ENCODE measurements around the gene EPG5. TPM values are rescaled to one million over a fixed set of nuclear protein-coding genes. Genes with fewer than 3 reads are reported as not detected.

EPG5 gene
- total RNA-seq (10 to 100 TPM; 17.7 to 18.1 TPM), polyA plus RNA-seq (4.0 TPM)

- H3K27me3 Mint-ChIP-seq = peaks cover 0 to 4% of the 10 kb centered on the region in 2 donors
- ChIA-PET CTCF (no interaction called here), POLR2A (no interaction called here)
- no peaks in the 10 kb centered on the region for H3K36me3 ChIP-seq (ENCODE audit: insufficient read depth, low read length)
- DNase-seq = peak; percentile 85 to 94 (median 89)
- H3K4me3 Mint-ChIP-seq = peak within 1 kb of the TSS; percentile 95 to 99 (median 96)
- H3K4me1 ChIP-seq (ENCODE audit: insufficient read depth, low read length) = peaks cover 31% of the 10 kb centered on the region
- H3K4me1 Mint-ChIP-seq = peaks cover 38 to 53% (median 49%) of the 10 kb centered on the region in 3 donors
- H3K27ac Mint-ChIP-seq = peak within 1 kb of the TSS; percentile 80 to 98 (median 94)
- peak within 1 kb of the TSS; percentile 28 for H3K27ac ChIP-seq (ENCODE audit: low read depth, low read length)
- no peaks in the 10 kb centered on the region for H3K9me3 Mint-ChIP-seq
- H3K4me3 ChIP-seq (ENCODE audit: low read length) = peak within 1 kb of the TSS; percentile 90
- H3K36me3 Mint-ChIP-seq = peaks cover 0 to 31% (median 7%) of the 10 kb centered on the region in 3 donors
- no peaks in the 10 kb centered on the region for H3K27me3 ChIP-seq (ENCODE audit: insufficient read depth, low read length, poor library complexity, severe bottlenecking)
- no peaks in the 10 kb centered on the region for H3K9me3 ChIP-seq (ENCODE audit: low read length)
Observed at GRCh38 chr18:45967007-45967706, at the start of gene EPG5. EPG5 (minus strand) TSS chr18:45967329; CDS start chr18:45967239, 90 bp downstream.

DNA sequence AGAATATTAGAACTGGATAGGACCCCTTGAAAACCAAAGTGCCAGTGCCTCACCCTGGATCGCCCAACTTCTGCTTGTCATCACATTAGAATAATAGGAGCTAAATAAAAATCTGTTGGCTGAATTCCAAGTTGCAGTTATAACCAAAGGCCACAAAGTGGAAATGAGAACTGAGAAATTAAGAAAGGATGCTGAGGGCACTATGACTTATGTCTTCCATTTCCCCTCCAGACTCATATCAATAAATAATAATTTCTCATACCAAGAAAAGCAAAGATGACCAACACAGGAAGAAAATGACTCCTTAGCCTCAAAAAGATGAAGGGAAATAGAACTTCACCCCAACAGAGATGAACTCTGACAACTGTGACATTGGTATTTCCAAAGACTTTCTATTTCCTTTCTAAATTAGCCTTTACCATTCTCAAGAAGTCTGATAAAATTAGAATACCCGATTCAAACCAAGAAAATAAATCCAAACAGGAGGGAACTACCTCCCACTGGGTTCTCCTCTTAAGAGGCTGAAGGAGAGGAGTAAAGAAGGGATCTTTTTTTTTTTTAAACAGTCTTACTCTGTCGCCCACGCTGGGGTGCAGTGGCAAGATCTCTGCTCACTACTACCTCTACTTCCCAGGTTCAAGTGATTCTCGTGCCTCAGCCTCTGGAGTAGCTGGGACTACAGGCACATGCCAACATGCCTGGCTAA, 46.5 kb upstream of the EPG5 start:
- Mint-ChIP-seq H3K4me1 (peaks cover 2 to 6% (median 5%) of the 10 kb centered on the region in 3 donors), H3K4me3 (no peak overlapping the region), H3K27me3 (no peaks in the 10 kb centered on the region), H3K27ac (peak overlapping the region in 1 of 8 donors; percentile 4), H3K36me3 (peaks cover 9 to 23% (median 22%) of the 10 kb centered on the region in 3 donors), H3K9me3 (no peaks in the 10 kb centered on the region)
- Histone ChIP-seq H3K9me3 (ENCODE audit: low read length) (no peaks in the 10 kb centered on the region), H3K36me3 (ENCODE audit: insufficient read depth, low read length) (no peaks in the 10 kb centered on the region), H3K27me3 (ENCODE audit: insufficient read depth, low read length, poor library complexity, severe bottlenecking) (no peaks in the 10 kb centered on the region), H3K4me1 (ENCODE audit: insufficient read depth, low read length) (no peaks in the 10 kb centered on the region), H3K27ac (ENCODE audit: low read depth, low read length) (no peak overlapping the region), H3K4me3 (ENCODE audit: low read length) (no peak overlapping the region)
- ChIA-PET CTCF (no interaction called here), POLR2A (no interaction called here)
- DNase-seq = no peak

DNA sequence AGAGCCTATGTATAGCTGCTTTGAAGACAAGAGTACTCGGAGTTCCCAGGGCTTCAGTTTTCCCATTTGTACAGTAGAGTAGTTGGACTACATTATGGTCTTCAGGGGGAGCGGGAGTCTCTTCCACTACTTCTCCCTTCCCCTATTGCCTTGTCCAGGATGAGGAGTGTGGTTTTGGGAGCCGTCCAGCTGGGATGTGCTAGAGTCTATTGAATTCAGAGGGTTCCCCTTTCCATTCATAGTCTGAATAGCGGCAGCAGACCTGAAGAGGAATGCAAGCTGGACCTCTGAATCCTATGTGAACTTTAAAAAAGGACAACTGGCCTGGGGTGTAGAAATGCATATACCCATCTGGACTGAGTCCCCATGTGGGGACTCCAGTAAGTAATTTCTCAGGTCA, 43.5 kb upstream of the EPG5 start:
- Histone ChIP-seq H3K4me3 (ENCODE audit: low read length) (no peak overlapping the region), H3K4me1 (ENCODE audit: insufficient read depth, low read length) (no peaks in the 10 kb centered on the region), H3K27ac (ENCODE audit: low read depth, low read length) (no peak overlapping the region), H3K9me3 (ENCODE audit: low read length) (no peaks in the 10 kb centered on the region), H3K27me3 (ENCODE audit: insufficient read depth, low read length, poor library complexity, severe bottlenecking) (no peaks in the 10 kb centered on the region), H3K36me3 (ENCODE audit: insufficient read depth, low read length) (no peaks in the 10 kb centered on the region)
- no peaks in the 10 kb centered on the region for H3K9me3 Mint-ChIP-seq
- POLR2A ChIA-PET = no interaction called here
- H3K4me1 Mint-ChIP-seq = peaks cover 2 to 6% (median 5%) of the 10 kb centered on the region in 3 donors
- no peak overlapping the region for H3K4me3 Mint-ChIP-seq
- CTCF ChIA-PET = interaction anchor here (1.1 kb wide), 1 partner anchor 63 kb away, joined by 3 read pairs; no protein-coding TSS in a partner anchor
- no peak for DNase-seq
- H3K27me3 Mint-ChIP-seq = no peaks in the 10 kb centered on the region
- H3K27ac Mint-ChIP-seq = no peak overlapping the region
- peaks cover 9 to 23% (median 14%) of the 10 kb centered on the region in 3 donors for H3K36me3 Mint-ChIP-seq

- ChIA-PET CTCF (interaction anchor here (1.1 kb wide), 1 partner anchor 63 kb away, joined by 3 read pairs; no protein-coding TSS in a partner anchor), POLR2A (no interaction called here)
- H3K9me3 Mint-ChIP-seq = no peaks in the 10 kb centered on the region
- H3K27me3 Mint-ChIP-seq = no peaks in the 10 kb centered on the region
- Histone ChIP-seq H3K4me1 (ENCODE audit: insufficient read depth, low read length) (no peaks in the 10 kb centered on the region), H3K27me3 (ENCODE audit: insufficient read depth, low read length, poor library complexity, severe bottlenecking) (no peaks in the 10 kb centered on the region), H3K36me3 (ENCODE audit: insufficient read depth, low read length) (no peaks in the 10 kb centered on the region), H3K27ac (ENCODE audit: low read depth, low read length) (no peak overlapping the region), H3K4me3 (ENCODE audit: low read length) (no peak overlapping the region), H3K9me3 (ENCODE audit: low read length) (no peaks in the 10 kb centered on the region)
- no peak for DNase-seq
- peaks cover 2 to 6% (median 5%) of the 10 kb centered on the region in 3 donors for H3K4me1 Mint-ChIP-seq
- no peak overlapping the region for H3K27ac Mint-ChIP-seq
- peaks cover 9 to 22% (median 14%) of the 10 kb centered on the region in 3 donors for H3K36me3 Mint-ChIP-seq
- no peak overlapping the region for H3K4me3 Mint-ChIP-seq
Observed at GRCh38 chr18:46010050-46010449, 42.9 kb upstream of the EPG5 start.

- no peaks in the 10 kb centered on the region for H3K36me3 ChIP-seq (ENCODE audit: insufficient read depth, low read length)
- H3K36me3 Mint-ChIP-seq = peaks cover 7 to 19% (median 14%) of the 10 kb centered on the region in 3 donors
- no peaks in the 10 kb centered on the region for H3K4me1 ChIP-seq (ENCODE audit: insufficient read depth, low read length)
- no peak overlapping the region for H3K4me3 ChIP-seq (ENCODE audit: low read length)
- no peaks in the 10 kb centered on the region for H3K9me3 Mint-ChIP-seq
- ChIA-PET POLR2A (interaction anchor here (0.6 kb wide), 1 partner anchor 9 kb away, joined by 3 read pairs; no protein-coding TSS in a partner anchor), CTCF (no interaction called here)
- H3K27ac ChIP-seq (ENCODE audit: low read depth, low read length) = no peak overlapping the region
- H3K9me3 ChIP-seq (ENCODE audit: low read length) = no peaks in the 10 kb centered on the region
- peaks cover 2 to 6% (median 5%) of the 10 kb centered on the region in 3 donors for H3K4me1 Mint-ChIP-seq
- H3K27me3 Mint-ChIP-seq = no peaks in the 10 kb centered on the region
- no peaks in the 10 kb centered on the region for H3K27me3 ChIP-seq (ENCODE audit: insufficient read depth, low read length, poor library complexity, severe bottlenecking)
- no peak overlapping the region for H3K4me3 Mint-ChIP-seq
- peak overlapping the region in 1 of 8 donors; percentile 32 for H3K27ac Mint-ChIP-seq
- no peak for DNase-seq
Observed at GRCh38 chr18:46009125-46009840, 42.2 kb upstream of the EPG5 start.

DNA sequence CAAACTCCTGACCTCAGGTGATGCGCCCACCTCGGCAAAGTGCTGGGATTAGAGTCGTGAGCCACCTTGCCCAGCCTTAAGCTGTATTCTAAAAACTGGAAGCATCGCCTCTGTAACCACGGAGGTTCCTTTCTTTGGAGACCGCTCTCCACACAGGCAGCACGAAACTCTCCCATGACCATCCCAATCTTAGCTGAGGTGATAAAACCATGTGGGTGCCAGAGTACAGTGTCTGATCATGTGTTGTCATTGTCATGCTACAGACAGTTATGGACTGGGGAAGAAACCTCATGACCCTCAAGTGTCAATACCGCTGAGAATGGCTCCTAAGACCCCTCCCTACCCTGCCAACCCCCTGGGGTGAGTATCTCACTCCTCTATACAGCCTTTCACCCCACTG, 41.4 kb upstream of the EPG5 start:
- DNase-seq = no peak
- Histone ChIP-seq H3K9me3 (ENCODE audit: low read length) (no peaks in the 10 kb centered on the region), H3K36me3 (ENCODE audit: insufficient read depth, low read length) (no peaks in the 10 kb centered on the region), H3K4me1 (ENCODE audit: insufficient read depth, low read length) (no peaks in the 10 kb centered on the region), H3K27me3 (ENCODE audit: insufficient read depth, low read length, poor library complexity, severe bottlenecking) (no peaks in the 10 kb centered on the region), H3K27ac (ENCODE audit: low read depth, low read length) (no peak overlapping the region), H3K4me3 (ENCODE audit: low read length) (no peak overlapping the region)
- no peak overlapping the region for H3K27ac Mint-ChIP-seq
- no peaks in the 10 kb centered on the region for H3K9me3 Mint-ChIP-seq
- H3K27me3 Mint-ChIP-seq = no peaks in the 10 kb centered on the region
- H3K36me3 Mint-ChIP-seq = peaks cover 7 to 19% (median 14%) of the 10 kb centered on the region in 3 donors
- ChIA-PET CTCF (no interaction called here), POLR2A (no interaction called here)
- no peak overlapping the region for H3K4me3 Mint-ChIP-seq
- H3K4me1 Mint-ChIP-seq = peaks cover 1 to 3% (median 3%) of the 10 kb centered on the region in 3 donors

GRCh38 chr18:46007165-46007564, 40.0 kb upstream of the EPG5 start:
- H3K4me1 ChIP-seq (ENCODE audit: insufficient read depth, low read length) = no peaks in the 10 kb centered on the region
- H3K4me3 ChIP-seq (ENCODE audit: low read length) = no peak overlapping the region
- H3K36me3 ChIP-seq (ENCODE audit: insufficient read depth, low read length) = no peaks in the 10 kb centered on the region
- Mint-ChIP-seq H3K4me1 (peaks cover 1 to 10% (median 7%) of the 10 kb centered on the region in 3 donors), H3K27me3 (no peaks in the 10 kb centered on the region), H3K4me3 (no peak overlapping the region), H3K27ac (no peak overlapping the region), H3K36me3 (peaks cover 7 to 22% (median 21%) of the 10 kb centered on the region in 3 donors), H3K9me3 (peaks cover 0 to 8% (median 2%) of the 10 kb centered on the region in 5 donors)
- H3K27me3 ChIP-seq (ENCODE audit: insufficient read depth, low read length, poor library complexity, severe bottlenecking) = no peaks in the 10 kb centered on the region
- DNase-seq = no peak
- ChIA-PET POLR2A (no interaction called here), CTCF (interaction anchor here (0.7 kb wide), 1 partner anchor 12 kb away, joined by 3 read pairs; no protein-coding TSS in a partner anchor)
- no peak overlapping the region for H3K27ac ChIP-seq (ENCODE audit: low read depth, low read length)
- peaks cover 4% of the 10 kb centered on the region for H3K9me3 ChIP-seq (ENCODE audit: low read length)

All from CD8-positive, alpha-beta memory T cell (primary cell).